Esophagus squamous epithelium (tissue), 5 donors: ENCODE measurements around the gene TFAP2A. TPM values are rescaled to one million over a fixed set of nuclear protein-coding genes. Genes with fewer than 3 reads are reported as not detected.

ENCODE experiments used
- DNase-seq: peaks from one replicate; lab custom pipeline; 2025; lab: John Stamatoyannopoulos, UW
- H3K27ac ChIP-seq, 4 donors: fragments of 200-600 bp; sonication (generic); one replicate each; pipeline ENCODE4 v1.5.1; 2016 to 2019; ENCODE audit warnings: mild to moderate bottlenecking in 1 of 4
- H3K27me3 ChIP-seq, 4 donors: fragments of 200-600 bp; sonication (generic); 1 replicate in 3 of 4; 2 replicates in 1 of 4; pipeline versions ENCODE4 v1.5.1 to v1.6.0; 2017 to 2021; ENCODE audit warnings: antibody characterized with exemption in 1 of 4
- H3K36me3 ChIP-seq, 3 donors: fragments of 200-600 bp; sonication (generic); one replicate each; pipeline ENCODE4 v1.5.1; 2016 to 2019
- H3K4me1 ChIP-seq, 3 donors: fragments of 200-600 bp; sonication (generic); one replicate each; pipeline ENCODE4 v1.5.1; 2017 to 2019
- H3K4me3 ChIP-seq, 4 donors: fragments of 200-600 bp; sonication (generic); 1 replicate in 3 of 4; 2 replicates in 1 of 4; pipeline ENCODE4 v1.5.1; 2016 to 2019; ENCODE audit warnings: mild to moderate bottlenecking in 2 of 4, moderate library complexity in 1 of 4
- H3K9me3 ChIP-seq, 3 donors: fragments of 200-600 bp; sonication (generic); one replicate each; pipeline ENCODE4 v1.5.1; 2016 to 2019
- POLR2A ChIP-seq, 4 donors: fragments of 450-650 bp; IDR thresholded peaks; one replicate each; pipeline ENCODE4 v1.6.1; 2017; ENCODE audit warnings: antibody characterized with exemption in 4 of 4, mild to moderate bottlenecking in 4 of 4, moderate library complexity in 3 of 4
- WGBS, 2 donors: methylation state at CpG; one replicate each; pipeline ENCODE4 v1.1.5; 2018; 5-methylcytosine and 5-hydroxymethylcytosine counted together
- intact Hi-C: fragments of 100-400 bp; cut with DNase I; formaldehyde crosslinking; loops from one replicate; pipeline ENCODE4 v1.15.0; 2022
- total RNA-seq, 4 donors: library from RNA; depleted of rRNA; stranded (reverse); fragments of >200 nt; gene quantifications; one replicate each; pipeline ENCODE4 v1.1.0, GENCODE V29; 2016
- TF ChIP-seq, protein P1 (sequence below), 6 experiments: fragments of 450-650 bp in 4 of 6; fragments of 200-600 bp in 2 of 6; sonication (generic) in 2 of 6; IDR thresholded peaks; one replicate each; pipeline ENCODE4 v1.5.1; 2016 to 2019; ENCODE audit warnings: antibody characterized with exemption in 6 of 6, mild to moderate bottlenecking in 4 of 6, moderate library complexity in 4 of 6
- donor health status: DM: yes; HTN: yes; CAD: no.

Gene TFAP2A
- total RNA-seq, 4 donors from 2014 or later, result 11.6 to 39.1 (median 29.9) TPM

DNA sequence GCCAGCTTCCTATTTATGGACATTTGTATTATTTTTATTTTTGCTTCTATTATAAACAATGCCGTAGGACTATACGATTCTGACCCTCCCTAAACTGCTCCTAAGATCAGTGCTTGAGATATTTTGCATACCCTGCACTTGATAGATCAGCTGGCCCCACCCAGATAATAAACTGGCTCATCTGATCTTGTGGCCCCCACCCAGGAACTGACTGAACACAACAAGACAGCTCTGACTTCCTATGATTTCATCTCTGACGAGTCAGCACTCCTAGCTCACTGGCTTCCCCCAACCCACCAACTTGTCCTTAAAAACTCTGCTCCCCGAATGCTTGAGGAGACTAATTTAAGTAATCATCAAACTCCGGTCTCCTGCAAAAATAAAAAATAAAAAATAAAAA is 34.9 kb upstream of the TFAP2A start:
- intact Hi-C loops, result no loop called here
- DNase-seq, result no peak
- WGBS, 2 donors, result 64 to 70% methylated on average over 5 of the region's 5 CpGs
- Histone ChIP-seq H3K36me3 (no peaks in the 10 kb centered on the region), H3K27ac (no peak overlapping the region), H3K27me3 (peaks cover 0 to 3% (median 0%) of the 10 kb centered on the region in 4 donors), H3K9me3 (no peaks in the 10 kb centered on the region), H3K4me1 (peaks cover 0 to 11% (median 0%) of the 10 kb centered on the region in 3 donors), H3K4me3 (no peak overlapping the region)
- no peak for TF ChIP-seq POLR2A (IDR thresholded peaks at IDR 0.05)
- TF ChIP-seq, protein P1, sequence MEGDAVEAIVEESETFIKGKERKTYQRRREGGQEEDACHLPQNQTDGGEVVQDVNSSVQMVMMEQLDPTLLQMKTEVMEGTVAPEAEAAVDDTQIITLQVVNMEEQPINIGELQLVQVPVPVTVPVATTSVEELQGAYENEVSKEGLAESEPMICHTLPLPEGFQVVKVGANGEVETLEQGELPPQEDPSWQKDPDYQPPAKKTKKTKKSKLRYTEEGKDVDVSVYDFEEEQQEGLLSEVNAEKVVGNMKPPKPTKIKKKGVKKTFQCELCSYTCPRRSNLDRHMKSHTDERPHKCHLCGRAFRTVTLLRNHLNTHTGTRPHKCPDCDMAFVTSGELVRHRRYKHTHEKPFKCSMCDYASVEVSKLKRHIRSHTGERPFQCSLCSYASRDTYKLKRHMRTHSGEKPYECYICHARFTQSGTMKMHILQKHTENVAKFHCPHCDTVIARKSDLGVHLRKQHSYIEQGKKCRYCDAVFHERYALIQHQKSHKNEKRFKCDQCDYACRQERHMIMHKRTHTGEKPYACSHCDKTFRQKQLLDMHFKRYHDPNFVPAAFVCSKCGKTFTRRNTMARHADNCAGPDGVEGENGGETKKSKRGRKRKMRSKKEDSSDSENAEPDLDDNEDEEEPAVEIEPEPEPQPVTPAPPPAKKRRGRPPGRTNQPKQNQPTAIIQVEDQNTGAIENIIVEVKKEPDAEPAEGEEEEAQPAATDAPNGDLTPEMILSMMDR (IDR thresholded peaks at IDR 0.05), result no peak

DNA sequence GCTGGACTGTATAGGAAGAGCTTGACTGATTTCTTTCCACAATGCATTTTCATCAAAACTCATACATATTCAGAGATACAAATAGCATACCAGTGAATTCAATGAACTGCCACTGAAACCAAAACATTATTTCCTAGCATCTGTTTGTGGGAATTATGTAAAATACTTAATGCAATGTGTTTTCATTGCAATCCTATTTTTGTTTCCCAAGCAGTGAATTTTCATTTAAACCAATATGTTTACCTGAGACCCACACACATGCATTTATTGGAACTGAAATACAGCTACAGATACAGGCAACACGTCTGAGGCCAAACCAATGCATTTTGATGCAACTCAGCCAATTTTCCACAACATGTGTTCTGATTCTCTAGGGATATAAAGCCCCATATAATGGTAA is 33.2 kb upstream of the TFAP2A start:
- 38 to 42% methylated on average over 1 of the region's 1 CpG for WGBS, 2 donors
- no peak for DNase-seq
- H3K27me3 ChIP-seq, result peaks cover 0 to 6% (median 0%) of the 10 kb centered on the region in 4 donors

DNA sequence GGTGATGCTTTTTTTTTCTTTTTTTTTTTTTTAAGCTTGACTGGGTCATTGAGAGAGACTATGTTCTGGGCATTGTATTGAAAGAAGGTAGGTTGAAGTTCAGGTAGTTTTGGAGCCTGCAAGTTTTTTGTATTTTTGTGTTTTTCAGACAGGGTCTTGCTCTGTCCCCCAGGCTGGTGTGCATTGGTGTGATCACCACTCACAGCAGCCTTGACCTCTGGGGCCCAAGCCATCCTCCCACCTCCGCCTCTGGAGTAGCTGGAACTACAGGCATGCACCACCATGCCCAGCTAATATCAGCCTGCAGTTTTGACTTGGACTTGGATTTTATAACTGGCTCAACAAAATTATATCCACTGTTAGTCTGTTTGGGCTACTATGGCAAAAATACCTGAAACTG is 31.7 kb upstream of the TFAP2A start:
- Histone ChIP-seq H3K4me3 (no peak overlapping the region), H3K27me3 (peaks cover 0 to 11% (median 0%) of the 10 kb centered on the region in 4 donors), H3K27ac (no peak overlapping the region), H3K36me3 (no peaks in the 10 kb centered on the region), H3K9me3 (no peaks in the 10 kb centered on the region), H3K4me1 (peaks cover 0 to 15% (median 0%) of the 10 kb centered on the region in 3 donors)
- 100% methylated on average over 1 of the region's 1 CpG for WGBS, 2 donors
- TF ChIP-seq, protein P1 (IDR thresholded peaks at IDR 0.05), result no peak
- TF ChIP-seq POLR2A (IDR thresholded peaks at IDR 0.05), result no peak
- intact Hi-C loops, result no loop called here
- DNase-seq, result no peak

More for the DNA sequence above, 33.2 kb upstream of the TFAP2A start:
- Histone ChIP-seq H3K27ac (no peak overlapping the region), H3K4me1 (peaks cover 0 to 11% (median 0%) of the 10 kb centered on the region in 3 donors), H3K4me3 (no peak overlapping the region), H3K9me3 (no peaks in the 10 kb centered on the region), H3K36me3 (no peaks in the 10 kb centered on the region)
- TF ChIP-seq POLR2A (IDR thresholded peaks at IDR 0.05), result no peak
- TF ChIP-seq, protein P1 (IDR thresholded peaks at IDR 0.05), result no peak
- intact Hi-C loops, result no loop called here

DNA sequence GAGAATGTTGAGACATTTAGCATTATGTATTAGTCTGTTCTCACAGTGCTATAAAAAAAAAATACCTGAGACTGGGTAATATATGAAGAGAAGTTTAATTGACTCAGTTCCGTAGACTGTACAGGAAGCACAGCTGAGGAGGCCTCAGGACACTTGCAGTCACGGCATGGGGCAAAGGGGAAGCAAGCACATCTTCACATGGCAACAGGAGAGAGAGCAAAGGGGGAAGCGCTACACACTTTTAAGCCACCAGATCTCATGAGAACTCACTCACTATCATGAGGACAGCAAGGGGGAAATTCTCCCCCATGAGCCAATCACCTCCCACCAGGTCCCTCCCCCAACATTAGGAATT is 26.8 kb upstream of the TFAP2A start:
- no peaks in the 10 kb centered on the region for H3K36me3 ChIP-seq
- TF ChIP-seq, protein P1 (IDR thresholded peaks at IDR 0.05), result no peak
- TF ChIP-seq POLR2A (IDR thresholded peaks at IDR 0.05), result no peak
- no peak overlapping the region for H3K4me3 ChIP-seq
- intact Hi-C loops, result no loop called here
- peak overlapping the region; percentile 76 to 85 (median 80) for H3K27ac ChIP-seq
- no peak for DNase-seq
- peaks cover 0 to 14% (median 0%) of the 10 kb centered on the region in 4 donors for H3K27me3 ChIP-seq
- H3K9me3 ChIP-seq, result no peaks in the 10 kb centered on the region
- 55 to 65% methylated on average over 3 of the region's 3 CpGs for WGBS, 2 donors
- peaks cover 0 to 20% (median 0%) of the 10 kb centered on the region in 3 donors for H3K4me1 ChIP-seq

DNA sequence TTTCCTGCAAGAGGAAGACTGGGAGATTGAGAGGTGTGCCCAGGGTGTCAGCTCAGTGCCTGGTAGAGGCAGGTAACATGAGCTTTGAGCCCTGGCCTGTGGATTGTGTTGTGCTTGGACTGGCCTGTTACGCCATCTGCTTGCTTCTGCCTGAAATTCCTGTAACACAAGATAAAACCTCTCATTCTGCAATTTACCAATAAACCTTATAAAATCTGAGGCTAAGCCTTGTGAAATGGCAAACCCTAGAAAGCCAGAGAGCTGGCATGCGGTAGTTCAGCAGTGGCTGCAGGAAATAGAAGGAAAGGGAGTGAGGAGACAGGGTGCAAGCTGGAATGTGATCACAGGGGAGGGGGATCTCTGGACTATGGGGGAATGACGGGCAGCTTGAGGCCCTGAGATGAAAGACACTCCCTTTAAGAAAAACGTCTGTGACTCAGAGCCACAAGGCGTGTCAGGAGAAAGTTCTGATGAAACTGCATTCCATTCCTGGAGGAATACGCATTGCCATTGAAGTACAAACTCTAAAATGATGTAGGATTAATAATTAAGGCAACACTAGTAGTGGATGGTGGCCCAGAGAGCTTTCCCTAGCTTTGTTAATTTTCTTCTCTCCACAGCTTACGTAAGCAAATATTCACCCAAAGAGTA is 26.3 kb upstream of the TFAP2A start:
- WGBS, 2 donors, result 25 to 41% methylated on average over 6 to 7 of the region's 7 CpGs
- TF ChIP-seq POLR2A (IDR thresholded peaks at IDR 0.05), result no peak
- TF ChIP-seq, protein P1 (IDR thresholded peaks at IDR 0.05), result peak in 1 of 6 experiments; percentile 12
- Histone ChIP-seq H3K4me1 (peaks cover 0 to 20% (median 0%) of the 10 kb centered on the region in 3 donors), H3K4me3 (peak overlapping the region in 1 of 4 donors; percentile 30), H3K36me3 (no peaks in the 10 kb centered on the region), H3K27me3 (peaks cover 0 to 14% (median 0%) of the 10 kb centered on the region in 4 donors), H3K27ac (peak overlapping the region; percentile 76 to 85 (median 80)), H3K9me3 (no peaks in the 10 kb centered on the region)
- no peak for DNase-seq
- intact Hi-C loops, result no loop called here
